Tibial artery (tissue), 4 donors: ENCODE measurements around the gene OPHN1.

Experiments
- DNase-seq, 2 donors: peaks; one replicate each; pipeline ENCODE4 v3.0.0-alpha.2; 2019
- H3K27ac ChIP-seq, 2 donors: fragments of 200-600 bp; sonication (generic) in 1 of 2; 1 replicate in 1 of 2; 2 replicates in 1 of 2; pipeline ENCODE4 v1.5.1; 2018 to 2019; ENCODE audit warnings: mild to moderate bottlenecking in 1 of 2
- H3K27me3 ChIP-seq, 2 donors: fragments of 200-600 bp; sonication (generic) in 1 of 2; one replicate each; pipeline versions ENCODE4 v1.5.1 to v1.6.0; 2016 to 2019
- H3K36me3 ChIP-seq, 3 donors: fragments of 200-600 bp; sonication (generic) in 2 of 3; one replicate each; pipeline ENCODE4 v1.5.1; 2016 to 2019; ENCODE audit warnings: mild to moderate bottlenecking in 2 of 3
- H3K4me1 ChIP-seq, 4 donors: fragments of 200-600 bp; sonication (generic) in 2 of 4; 1 replicate in 3 of 4; 2 replicates in 1 of 4; pipeline ENCODE4 v1.5.1; 2016 to 2019
- H3K4me3 ChIP-seq, 2 donors: fragments of 200-600 bp; sonication (generic) in 1 of 2; 1 replicate in 1 of 2; 2 replicates in 1 of 2; pipeline ENCODE4 v1.5.1; 2018 to 2019; ENCODE audit warnings: mild to moderate bottlenecking in 2 of 2
- H3K9me3 ChIP-seq, 3 donors: fragments of 200-600 bp; sonication (generic) in 1 of 3; one replicate each; pipeline ENCODE4 v1.5.1; 2016 to 2019
- intact Hi-C: fragments of 100-400 bp; cut with DNase I; formaldehyde crosslinking; loops from one replicate; pipeline ENCODE4 v1.15.0; 2023; ENCODE audit warnings: low total_unique reads
- TF ChIP-seq, protein P1 (sequence below), 2 experiments: fragments of 200-600 bp in 1 of 2; fragments of 450-650 bp in 1 of 2; IDR thresholded peaks; one replicate each; pipeline ENCODE4 v1.5.1; 2017 to 2019; ENCODE audit warnings: antibody characterized with exemption in 2 of 2, mild to moderate bottlenecking in 1 of 2, moderate library complexity in 1 of 2

OPHN1 gene

DNA sequence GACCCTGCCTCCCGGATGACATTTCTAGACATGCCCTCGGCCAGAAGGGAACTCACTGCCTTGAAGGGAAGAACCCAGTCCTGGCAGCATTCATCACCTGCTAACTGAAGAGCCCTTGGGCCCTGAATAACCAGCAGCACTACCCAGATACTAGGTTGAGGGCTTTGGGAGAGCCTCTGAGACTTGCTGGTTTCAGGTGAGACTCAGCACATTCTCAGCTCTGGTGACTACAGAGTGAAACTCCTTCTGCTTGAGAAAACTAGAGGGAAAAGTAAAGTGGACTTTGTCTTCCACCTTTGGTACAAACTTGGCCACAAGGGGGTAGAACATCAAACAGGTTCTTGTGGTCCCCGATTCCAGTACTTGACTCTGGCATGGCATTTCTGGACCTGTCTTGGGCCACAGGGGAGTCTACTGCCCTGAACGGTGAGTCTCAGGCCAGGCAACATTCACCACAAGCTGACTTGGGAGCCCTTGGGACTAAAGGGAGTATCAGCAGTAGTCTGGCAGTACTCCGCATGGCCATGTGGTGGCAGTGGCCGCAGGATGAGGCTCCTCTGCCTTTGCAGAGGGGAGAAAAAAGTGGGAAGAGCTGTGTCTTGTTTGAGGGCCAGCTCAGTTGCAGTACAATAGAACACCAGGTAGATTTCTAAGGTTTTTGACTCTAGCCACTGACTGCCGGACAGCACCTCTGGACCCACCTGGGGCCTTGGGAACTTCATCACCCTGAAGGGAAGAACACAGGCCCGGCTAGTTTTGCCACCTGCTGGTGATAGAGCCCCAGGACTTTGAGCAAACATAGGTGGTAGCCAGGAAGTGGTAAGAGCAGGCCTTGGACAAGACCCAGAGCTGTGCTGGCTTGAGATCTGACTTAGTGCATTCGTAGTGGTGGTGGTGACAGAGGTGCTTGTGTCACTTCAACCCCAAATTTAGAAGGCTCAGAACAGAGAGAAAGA, 414.8 kb downstream of the OPHN1 start:
- TF ChIP-seq, protein P1, sequence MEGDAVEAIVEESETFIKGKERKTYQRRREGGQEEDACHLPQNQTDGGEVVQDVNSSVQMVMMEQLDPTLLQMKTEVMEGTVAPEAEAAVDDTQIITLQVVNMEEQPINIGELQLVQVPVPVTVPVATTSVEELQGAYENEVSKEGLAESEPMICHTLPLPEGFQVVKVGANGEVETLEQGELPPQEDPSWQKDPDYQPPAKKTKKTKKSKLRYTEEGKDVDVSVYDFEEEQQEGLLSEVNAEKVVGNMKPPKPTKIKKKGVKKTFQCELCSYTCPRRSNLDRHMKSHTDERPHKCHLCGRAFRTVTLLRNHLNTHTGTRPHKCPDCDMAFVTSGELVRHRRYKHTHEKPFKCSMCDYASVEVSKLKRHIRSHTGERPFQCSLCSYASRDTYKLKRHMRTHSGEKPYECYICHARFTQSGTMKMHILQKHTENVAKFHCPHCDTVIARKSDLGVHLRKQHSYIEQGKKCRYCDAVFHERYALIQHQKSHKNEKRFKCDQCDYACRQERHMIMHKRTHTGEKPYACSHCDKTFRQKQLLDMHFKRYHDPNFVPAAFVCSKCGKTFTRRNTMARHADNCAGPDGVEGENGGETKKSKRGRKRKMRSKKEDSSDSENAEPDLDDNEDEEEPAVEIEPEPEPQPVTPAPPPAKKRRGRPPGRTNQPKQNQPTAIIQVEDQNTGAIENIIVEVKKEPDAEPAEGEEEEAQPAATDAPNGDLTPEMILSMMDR (IDR thresholded peaks at IDR 0.05) = no peak
- no peak for DNase-seq
- H3K9me3 ChIP-seq = no peaks in the 10 kb centered on the region
- no peak overlapping the region for H3K27ac ChIP-seq
- no peak overlapping the region for H3K4me3 ChIP-seq
- no peaks in the 10 kb centered on the region for H3K4me1 ChIP-seq
- intact Hi-C loops = no loop called here
- H3K27me3 ChIP-seq = no peaks in the 10 kb centered on the region
- no peaks in the 10 kb centered on the region for H3K36me3 ChIP-seq

- Histone ChIP-seq H3K4me3 (no peak overlapping the region), H3K36me3 (no peaks in the 10 kb centered on the region), H3K27ac (no peak overlapping the region), H3K4me1 (no peaks in the 10 kb centered on the region), H3K9me3 (peaks cover 0 to 45% (median 37%) of the 10 kb centered on the region in 3 donors), H3K27me3 (no peaks in the 10 kb centered on the region)
- TF ChIP-seq, protein P1 (IDR thresholded peaks at IDR 0.05) = no peak
- intact Hi-C loops = no loop called here
- DNase-seq = no peak
Measured at GRCh38 chrX:67998540-67998939, 434.8 kb downstream of the OPHN1 start.
